HG03575 (cell line): Measurements from ENCODE around the gene SHROOM2.

Source experiments
- ATAC-seq: cut with Tn5 transposase; IDR thresholded peaks from one replicate; pipeline ENCODE4 v1.9.1; 2021; ENCODE audit not compliant: unreplicated experiment, insufficient number of reproducible peaks, low FRiP score; ENCODE audit errors: extremely low read depth

Gene SHROOM2

DNA sequence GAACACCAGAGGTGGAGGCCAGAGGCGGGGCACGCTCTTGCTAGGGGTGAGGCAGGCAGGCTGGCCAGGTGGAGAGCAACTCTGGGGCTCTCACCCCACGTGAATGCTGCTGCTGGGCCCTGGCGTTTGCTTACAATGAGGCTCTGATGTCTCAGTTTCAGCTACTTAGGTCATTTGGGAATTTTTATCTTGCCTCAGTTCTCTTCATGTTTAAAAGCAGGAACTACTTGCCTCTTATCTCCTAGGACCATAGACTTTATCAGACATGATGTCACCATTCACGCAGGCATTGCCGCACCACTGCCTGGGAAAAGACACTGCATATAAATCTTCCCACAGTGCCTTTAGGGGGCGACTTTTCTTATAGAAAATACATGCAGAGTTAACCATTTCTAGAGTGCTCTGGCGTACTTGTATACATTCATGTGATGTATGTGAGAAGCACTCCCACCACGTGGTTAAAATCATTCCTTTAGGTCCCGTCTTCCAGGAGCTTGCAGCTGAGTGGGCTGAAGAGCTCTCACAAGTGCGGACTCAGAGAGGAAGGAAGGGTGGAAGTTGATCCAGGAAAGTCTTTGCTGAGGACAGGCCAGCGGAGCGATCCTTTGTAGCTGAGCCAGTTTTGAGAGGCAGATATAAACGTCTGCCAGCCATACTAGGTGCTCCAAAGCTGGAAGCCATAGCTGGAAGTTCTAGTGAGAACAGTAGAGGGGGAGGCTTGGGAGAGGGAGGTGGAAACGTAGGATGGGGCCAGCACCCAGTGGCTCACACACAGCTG, 96.6 kb downstream of the SHROOM2 start:
- ATAC-seq, result no peak

GRCh38 chrX:9884031-9884779, 98.0 kb downstream of the SHROOM2 start:
- no peak for ATAC-seq

- ATAC-seq, result no peak
These were observed 98.9 kb downstream of the SHROOM2 start for GRCh38 chrX:9885150-9885549.

DNA sequence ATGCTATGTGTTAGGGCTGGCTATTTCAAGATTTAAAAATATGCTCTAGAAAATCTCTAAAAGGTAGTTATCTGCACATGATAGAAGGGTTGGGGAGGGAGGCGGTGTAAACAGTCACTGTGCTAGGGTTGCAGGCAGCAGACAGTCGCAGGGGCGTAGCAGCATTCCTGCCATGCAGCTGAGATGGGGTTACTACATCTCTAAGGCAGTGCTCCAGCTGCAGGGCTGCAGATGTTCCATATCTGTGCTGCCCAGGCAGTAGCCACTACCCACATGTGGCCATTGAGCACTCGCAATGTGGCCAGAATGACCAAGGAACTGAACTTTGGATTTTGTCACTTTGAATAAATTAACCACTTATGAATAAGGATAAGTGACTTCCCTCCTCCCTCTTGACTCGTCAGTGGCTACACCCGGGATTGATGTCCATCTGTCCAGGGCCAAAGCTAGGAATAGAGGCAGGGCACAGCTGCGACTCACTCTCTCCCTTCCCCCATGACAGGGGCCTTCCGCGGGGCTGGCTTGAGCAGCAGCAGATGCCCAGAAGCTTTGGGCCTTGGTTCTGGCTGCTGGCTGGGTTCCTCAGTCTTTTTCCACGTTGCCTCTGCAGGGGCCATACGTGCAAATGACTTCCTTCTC, 101.5 kb downstream of the SHROOM2 start:
- no peak for ATAC-seq

DNA sequence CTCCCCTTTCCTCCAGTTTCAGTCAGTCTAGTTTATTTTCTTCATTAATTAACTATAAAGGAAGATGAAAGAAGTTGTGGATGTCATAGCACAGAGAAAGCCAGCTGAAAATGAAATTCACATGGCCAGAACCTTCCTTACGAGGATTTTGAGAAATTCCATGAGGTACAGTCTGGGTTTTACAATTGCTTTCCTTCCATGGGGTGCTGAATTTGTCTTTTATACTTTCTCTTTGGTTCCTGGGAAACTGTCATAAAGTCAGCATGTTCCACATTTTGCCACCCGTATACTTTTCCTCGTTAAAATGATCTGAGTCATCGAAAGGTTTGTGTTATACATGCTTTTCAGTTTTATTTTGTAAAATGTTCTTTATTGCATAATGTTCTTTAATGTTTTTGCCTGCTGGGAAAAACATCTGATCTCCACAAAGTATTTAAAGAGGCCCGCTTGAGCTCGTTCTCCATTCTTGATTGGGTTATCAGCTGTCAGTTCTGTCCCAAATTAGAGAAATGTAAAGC, 102.8 kb downstream of the SHROOM2 start:
- no peak for ATAC-seq

- no peak for ATAC-seq
These were observed 104.5 kb downstream of the SHROOM2 start for GRCh38 chrX:9890681-9891091.

- no peak for ATAC-seq
These were observed 109.1 kb downstream of the SHROOM2 start for GRCh38 chrX:9895225-9895912.

GRCh38 chrX:9897761-9898161, 111.5 kb downstream of the SHROOM2 start:
- no peak for ATAC-seq

DNA sequence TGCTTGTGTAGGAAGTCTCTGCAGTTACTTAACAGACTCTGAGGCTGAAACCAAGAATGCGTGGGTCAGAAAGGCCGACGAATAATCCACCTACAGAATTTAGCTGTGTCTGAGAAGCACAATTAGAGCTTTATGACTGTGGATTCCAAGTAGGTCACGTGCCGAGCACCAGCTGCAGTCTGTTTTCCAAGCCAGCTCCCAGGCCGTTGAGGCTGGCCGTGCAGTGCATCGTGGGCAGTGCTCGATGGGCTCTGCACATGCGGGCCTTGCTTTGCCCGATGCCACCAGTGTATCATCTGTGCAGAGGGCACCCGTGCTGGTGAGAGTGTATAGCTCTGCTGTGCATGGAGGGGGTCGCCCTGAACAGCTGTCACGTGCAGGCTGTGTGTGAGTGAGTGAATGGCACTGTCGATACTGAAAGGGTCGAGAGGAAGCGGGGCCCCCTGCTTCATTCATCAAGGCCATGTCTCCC, 113.4 kb downstream of the SHROOM2 start:
- ATAC-seq, result no peak

- ATAC-seq, result no peak
These were observed 116.4 kb downstream of the SHROOM2 start for GRCh38 chrX:9902656-9903055.

DNA sequence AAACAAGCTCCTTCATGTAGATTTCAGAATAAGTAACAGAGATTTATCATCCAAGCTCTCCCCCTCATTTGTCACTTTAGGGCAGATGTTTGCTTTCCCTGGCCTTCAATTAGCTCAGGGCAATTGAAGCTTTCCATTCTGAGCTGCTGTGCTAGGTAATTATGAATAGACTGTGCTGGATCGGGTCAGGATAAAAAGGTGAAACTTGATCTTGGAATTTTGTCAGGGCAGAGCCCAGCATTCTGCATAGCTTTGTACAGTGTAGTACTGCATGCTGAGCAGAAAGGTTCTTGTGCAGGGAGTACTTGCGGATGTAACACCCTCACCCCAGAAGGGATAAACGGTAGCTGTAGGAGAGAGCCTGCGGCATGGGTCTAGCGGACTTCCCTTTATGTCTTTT, 116.9 kb downstream of the SHROOM2 start:
- no peak for ATAC-seq

DNA sequence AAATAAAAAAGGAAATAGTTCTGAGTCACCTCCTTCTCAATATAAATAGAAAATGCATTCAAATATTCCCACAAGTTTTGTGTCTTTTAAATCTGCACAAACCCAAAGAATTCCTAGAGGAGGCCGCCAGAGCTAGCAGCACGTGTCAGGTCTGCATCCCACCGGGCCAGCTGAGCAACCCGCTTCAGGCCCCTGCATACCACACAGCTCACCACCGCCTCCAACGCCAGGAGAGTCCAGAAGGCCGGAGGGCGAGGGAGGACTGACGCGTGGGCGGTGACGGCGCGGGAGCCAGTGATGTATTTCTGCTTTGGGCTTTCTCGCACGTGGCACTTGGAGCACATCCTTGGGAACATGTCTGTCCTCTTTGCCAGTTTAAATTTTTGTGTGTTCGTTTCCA, 119.1 kb downstream of the SHROOM2 start:
- ATAC-seq, result no peak

DNA sequence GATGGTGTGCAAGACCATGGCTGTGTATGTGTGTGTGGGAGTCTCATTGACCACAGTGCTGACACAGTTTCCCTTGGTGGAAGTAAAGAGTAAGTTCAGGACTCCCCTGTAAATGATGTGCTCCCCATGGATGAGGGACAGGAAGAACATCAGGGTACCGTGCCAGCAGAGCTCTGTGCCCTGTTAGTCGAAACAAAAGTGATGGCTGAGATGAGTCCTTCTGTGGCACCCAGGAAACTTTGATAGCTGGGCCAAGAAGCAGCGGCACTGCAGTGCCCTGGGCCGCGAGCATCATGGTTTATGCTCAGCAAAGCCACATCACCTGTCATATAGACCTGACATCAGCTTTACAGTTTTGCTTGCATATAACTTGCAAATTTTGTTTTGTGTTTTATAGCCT, 119.5 kb downstream of the SHROOM2 start:
- no peak for ATAC-seq

GRCh38 chrX:9906919-9907318, 120.7 kb downstream of the SHROOM2 start:
- ATAC-seq, result no peak

- ATAC-seq, result no peak
These were observed 121.6 kb downstream of the SHROOM2 start for GRCh38 chrX:9907645-9908387.

DNA sequence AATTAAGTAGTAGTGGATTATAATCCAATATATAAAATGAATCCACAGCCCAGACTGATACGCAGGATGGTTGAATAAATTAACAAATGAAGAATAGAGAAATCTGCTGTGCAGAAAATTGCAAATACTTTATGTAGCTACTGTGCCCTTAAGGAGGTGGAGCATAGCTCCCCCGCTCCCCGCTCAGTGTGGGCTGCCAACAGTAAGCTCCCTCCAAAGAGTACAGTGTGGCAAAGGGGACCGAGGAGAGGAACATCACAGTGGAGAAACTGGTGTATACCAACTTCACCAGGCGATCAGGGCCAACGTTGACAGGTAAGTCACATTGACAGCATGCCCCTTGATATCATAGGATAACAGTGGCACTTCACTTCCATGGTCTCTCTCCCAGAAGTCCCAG, 123.0 kb downstream of the SHROOM2 start:
- no peak for ATAC-seq

DNA sequence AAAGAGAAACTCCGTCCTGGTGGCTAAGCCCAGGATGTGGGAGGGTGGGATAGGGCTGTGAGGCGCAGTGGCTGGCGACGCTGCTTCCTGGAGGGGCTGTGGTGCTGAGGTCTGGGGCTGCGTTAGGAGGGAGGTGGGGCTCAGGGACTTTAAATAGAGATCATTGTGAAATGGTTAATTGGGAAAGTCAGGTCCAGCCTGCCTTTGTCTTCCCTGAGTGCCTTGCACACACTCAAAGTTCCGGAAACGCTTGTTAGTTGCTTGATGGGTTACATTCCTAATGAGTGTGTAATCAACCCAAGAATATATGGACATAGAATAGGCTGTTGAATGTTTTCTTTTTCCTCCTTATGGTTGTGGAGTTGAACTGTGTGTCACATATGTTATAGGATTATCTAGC, 125.3 kb downstream of the SHROOM2 start:
- no peak for ATAC-seq

DNA sequence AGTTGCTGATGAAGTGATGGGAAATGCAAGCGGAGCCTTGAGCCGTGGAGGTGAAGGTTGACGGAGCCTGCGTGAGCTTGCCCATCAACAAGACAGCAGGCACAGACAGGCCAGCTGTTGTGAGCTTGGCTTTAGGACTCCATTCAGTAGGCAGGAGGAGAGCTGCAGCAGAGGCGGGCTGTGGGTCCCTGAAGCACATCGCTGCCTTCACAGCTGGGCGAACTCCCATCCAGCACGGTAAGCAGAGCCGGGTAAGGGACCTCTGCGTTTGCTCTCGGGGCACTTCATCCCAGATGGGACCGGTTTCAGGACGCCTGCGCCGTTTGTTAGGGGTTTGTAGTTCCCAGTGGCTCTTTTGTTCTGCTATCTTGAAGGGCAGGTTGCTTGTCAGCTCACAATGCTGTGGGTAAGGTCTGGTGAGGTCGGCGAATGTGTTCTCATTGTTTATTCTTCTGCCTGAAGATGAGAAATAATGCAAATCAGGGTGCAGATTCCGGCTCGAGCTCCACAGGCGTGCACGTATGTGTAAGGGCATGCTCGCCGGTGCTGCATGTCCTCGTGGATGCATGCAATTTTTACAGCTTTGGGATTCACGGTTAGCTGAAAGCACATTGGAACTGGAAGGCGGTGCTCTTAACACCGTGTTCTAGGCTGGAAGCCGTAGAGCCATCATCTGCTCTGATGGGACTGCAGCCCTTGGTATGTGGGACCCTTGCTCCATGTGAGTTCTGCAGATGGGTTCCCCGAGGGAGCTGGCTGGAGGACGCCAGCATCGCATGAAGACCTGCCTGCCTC, 126.3 kb downstream of the SHROOM2 start:
- ATAC-seq, result no peak
